GM21825 (cell line): ENCODE results near the gene DUSP2.
A peak's percentile ranks its signal among the peaks of the same experiment; 100 is the strongest.
"Not testable (repeated sequence)": the region's sequence is repeated elsewhere in the genome, so short reads cannot be mapped to it uniquely, and the experiment has no call there.

ENCODE experiments used
- ATAC-seq: cut with Tn5 transposase; IDR thresholded peaks from one replicate; pipeline ENCODE4 v1.9.1; 2021; ENCODE audit warnings: mild to moderate bottlenecking, moderate library complexity; ENCODE audit not compliant: unreplicated experiment

DUSP2 gene

DNA sequence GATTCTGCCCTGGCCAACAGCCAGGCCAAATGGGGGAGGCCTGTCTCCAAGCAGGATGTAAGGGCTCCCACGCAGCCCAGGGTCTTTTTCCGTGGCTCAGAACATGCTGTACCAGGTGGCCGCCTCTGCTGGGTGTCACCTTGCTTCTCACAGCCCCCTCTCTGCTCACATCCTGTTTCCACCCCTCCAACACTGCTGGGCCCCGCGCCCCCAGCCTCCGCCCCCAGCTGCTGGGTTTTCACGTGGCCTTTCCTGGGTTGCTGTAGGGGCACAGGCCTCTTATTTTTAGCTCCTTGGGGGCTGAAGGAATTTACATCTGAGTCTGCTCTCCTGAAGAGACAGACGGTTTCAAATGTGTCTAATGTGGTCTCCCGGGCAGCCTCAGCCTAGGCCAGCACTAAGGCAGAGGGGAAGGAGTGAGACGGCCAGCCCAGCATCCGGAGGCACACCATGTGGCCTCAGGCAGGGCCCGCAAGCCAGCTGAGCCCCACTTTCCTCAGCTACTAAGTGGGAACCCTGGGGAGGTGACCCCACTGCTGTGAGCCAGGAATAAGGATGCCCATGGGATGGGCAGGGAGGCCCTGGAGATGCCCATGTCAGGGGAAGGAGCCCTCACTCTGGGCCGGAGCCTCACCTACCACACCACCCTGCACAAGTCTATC, 18.7 kb upstream of the DUSP2 start:
- peak; percentile 53 for ATAC-seq

- ATAC-seq = no peak
Measured at GRCh38 chr2:96163415-96163767, 18.2 kb upstream of the DUSP2 start.

- no peak for ATAC-seq
Measured at GRCh38 chr2:96161898-96162297, 16.7 kb upstream of the DUSP2 start.

DNA sequence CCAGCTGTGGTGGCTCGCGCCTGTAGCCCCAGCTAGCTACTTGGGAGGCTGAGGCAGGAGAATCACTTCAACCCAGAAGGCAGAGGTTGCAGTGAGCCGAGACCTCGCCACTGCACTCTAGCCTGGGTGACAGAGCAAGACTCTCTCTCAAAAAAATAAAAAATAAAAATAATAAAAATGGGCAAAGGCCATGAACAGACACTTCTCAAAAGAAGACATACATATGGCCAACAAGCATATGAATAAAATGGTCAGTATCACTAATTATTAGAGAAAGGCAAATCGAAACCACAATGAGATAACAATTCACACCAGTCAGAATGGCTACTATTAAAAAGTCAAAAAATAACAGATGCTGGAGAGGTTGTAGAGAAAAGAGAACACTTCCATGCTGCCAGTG, 15.1 kb upstream of the DUSP2 start:
- not testable (repeated sequence) for ATAC-seq

- ATAC-seq = no peak
Measured at GRCh38 chr2:96159084-96159830, 14.0 kb upstream of the DUSP2 start.

GRCh38 chr2:96158554-96158940, 13.3 kb upstream of the DUSP2 start:
- no peak for ATAC-seq

- ATAC-seq = peak; percentile 59
Measured at GRCh38 chr2:96157649-96158553, 12.7 kb upstream of the DUSP2 start.

DNA sequence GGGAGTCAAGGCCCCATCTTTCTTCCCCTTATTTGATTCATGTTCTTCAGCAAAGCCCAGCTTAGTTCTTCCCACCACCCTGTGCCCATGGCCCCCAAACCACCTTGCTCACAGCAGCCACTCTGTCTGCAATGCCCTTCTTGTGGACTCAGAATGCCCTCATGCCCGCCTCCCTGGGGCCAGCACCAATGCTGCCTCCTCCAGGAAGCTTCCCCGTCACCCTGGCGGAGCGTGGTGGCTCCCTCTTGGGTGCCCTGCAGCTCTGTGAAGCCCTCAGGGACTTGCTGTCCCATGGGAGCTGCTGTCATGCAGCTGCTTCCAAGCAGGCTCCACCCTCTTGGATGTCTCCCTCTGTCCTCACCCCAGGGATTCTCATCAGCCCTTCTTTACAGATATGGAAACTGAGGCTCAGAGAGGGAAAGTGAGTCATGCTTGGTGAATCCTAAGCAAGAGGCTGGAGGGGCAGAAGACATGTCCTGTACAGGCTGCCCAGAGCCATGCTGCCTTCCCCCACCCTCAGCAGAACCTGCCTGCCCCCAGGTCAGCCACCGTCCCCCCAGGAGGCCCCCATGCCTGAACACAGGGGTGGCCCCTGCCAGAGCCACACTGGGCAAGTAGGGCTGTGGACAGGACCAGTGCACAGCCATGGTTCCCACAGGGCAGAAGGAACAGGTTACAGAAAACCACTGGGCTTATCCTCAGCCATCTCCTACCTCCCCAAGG, 11.8 kb upstream of the DUSP2 start:
- peak; percentile 48 for ATAC-seq

DNA sequence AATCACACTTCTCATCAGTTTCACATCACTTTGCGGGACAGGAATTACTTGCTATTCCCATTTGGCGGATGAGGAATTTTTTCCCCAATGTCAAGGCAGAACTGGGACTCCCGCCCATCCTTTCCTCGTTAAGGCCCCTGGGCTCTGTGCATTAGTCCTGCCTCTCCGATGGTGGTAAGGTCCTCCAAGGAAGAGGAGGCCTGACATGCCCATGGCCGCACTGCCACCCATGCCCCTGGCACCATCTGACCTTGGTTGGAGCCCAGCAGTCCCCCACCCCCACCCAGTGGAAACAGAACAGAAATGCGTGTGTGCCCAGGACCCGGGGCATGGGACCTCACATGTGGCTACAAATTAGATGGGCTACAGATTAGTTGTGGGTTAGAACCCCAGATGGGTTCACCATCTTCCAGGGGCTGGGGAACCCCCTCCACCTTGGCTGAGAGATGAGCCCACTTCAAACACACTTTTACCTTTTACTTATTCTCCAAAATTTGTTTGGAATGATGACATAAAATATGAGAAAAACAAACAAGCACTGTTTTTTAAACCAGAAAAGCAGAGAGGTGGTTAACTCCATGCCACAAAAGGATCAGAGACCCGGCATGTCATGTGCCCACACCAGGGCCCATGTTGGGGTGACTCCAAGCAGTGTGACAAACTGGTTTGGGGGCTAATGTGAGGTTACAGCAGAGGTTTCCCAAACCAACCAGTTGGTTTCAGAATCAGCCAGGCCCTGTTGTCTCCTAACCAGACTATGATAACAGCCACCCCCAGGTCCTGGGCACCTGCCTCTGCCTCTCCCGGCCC, 11.0 kb upstream of the DUSP2 start:
- no peak for ATAC-seq

DNA sequence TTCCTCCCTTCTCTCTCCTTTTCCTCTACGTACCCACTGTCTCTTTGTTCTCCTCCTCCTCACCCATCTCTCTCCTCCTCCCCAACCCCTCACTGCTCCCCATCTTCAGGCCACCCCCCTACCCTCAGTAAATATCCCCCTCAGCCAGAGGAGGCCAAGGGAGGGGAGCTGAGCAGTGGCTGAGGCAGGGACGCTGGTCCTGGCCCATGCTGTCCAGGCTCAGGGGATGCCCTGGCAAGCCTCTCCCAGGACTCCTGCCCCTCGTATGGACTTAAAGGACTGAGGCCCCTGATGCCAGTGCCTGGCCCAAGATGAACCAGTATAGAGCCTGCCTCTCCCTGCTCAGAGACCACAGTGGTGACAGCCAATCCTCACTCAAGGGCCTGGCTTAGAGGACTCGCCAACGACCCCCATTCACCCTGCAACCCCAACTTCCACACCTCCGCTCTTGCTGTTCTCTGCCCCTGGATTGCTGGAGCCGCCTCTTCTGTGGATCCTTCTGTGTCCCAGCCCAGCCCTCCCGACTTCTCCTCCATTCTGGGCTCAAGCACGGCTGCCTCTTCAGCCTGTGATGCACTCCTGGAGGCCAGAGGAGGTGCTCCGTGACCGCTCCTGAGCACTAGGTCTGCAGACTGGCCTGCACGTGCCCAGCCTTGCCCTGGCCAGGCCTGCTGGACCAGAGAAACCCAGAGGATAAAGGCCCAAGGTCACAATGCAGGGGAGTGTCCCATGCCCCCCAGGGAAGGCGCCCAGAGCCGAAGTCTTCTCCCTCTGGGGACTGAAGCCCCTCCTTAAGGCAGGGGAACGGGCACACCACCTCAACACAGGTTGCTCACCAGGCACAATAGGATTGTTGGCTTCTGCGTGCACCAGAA, 9.5 kb upstream of the DUSP2 start:
- no peak for ATAC-seq

GRCh38 chr2:96153991-96154431, 8.8 kb upstream of the DUSP2 start:
- ATAC-seq = no peak

DNA sequence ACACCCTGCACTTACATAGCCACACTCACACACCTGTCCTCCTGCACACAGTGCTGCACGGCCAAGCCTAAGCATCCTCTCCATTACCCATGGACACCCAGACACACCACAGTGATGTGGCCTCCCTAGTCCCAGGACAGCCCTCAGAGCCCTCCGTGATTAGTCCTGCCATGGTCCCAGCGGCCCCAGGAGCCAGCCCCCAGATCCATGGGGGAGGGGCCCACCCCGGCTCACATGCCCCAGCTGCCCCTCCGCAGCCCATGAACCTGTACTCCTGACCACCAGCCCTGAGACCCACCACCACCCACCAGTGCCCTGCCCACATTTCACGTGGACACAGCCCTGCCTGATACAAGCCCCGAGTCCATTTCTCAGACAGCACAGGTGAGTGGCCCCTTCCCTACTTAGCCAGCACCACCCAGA, 8.1 kb upstream of the DUSP2 start:
- ATAC-seq = no peak

- no peak for ATAC-seq
Measured at GRCh38 chr2:96152304-96153161, 7.3 kb upstream of the DUSP2 start.

- ATAC-seq = no peak
Measured at GRCh38 chr2:96151595-96152303, 6.5 kb upstream of the DUSP2 start.

- ATAC-seq = no peak
Measured at GRCh38 chr2:96150791-96151594, 5.8 kb upstream of the DUSP2 start.

- ATAC-seq = no peak
Measured at GRCh38 chr2:96150007-96150640, 4.9 kb upstream of the DUSP2 start.
